Left forelimb (tissue), 1 donor: ENCODE results near the gene ROPN1.
"Not testable (repeated sequence)": the region's sequence is repeated elsewhere in the genome, so short reads cannot be mapped to it uniquely, and the experiment has no call there.

Experiments
- DNase-seq: peaks from one replicate; pipeline ENCODE4 v3.0.0-alpha.2; 2018; ENCODE audit warnings: low spot score

Gene ROPN1

GRCh38 chr3:123991730-123992588, at the start of gene ROPN1:
Gene ROPN1 (minus strand): TSS chr3:123992124. CDS start chr3:123980481, 11,643 bp downstream.
- DNase-seq = not testable (repeated sequence)

- no peak for DNase-seq
Measured at GRCh38 chr3:124041553-124041952, 49.6 kb upstream of the ROPN1 start.

DNA sequence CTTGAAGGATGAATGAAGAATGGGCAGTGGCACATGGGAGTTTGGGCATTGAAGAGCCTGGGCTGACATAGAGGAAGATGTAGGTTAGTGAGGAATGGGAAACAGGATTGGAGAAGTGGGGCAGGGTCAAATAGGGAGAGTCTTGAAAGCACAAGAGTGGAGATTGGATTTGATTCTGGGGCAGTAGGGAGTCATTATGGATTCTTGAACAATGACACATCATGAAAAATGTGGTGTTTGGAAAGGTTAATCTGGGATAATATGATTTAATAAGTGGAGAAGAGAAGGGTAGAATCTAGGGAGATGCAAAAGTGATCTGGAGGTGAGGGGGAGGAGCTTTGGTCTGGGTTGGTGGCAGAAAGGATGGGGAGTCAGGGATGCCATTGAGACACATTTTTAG, 45.4 kb upstream of the ROPN1 start:
- no peak for DNase-seq

GRCh38 chr3:124036214-124036613, 44.3 kb upstream of the ROPN1 start:
- not testable (repeated sequence) for DNase-seq

DNA sequence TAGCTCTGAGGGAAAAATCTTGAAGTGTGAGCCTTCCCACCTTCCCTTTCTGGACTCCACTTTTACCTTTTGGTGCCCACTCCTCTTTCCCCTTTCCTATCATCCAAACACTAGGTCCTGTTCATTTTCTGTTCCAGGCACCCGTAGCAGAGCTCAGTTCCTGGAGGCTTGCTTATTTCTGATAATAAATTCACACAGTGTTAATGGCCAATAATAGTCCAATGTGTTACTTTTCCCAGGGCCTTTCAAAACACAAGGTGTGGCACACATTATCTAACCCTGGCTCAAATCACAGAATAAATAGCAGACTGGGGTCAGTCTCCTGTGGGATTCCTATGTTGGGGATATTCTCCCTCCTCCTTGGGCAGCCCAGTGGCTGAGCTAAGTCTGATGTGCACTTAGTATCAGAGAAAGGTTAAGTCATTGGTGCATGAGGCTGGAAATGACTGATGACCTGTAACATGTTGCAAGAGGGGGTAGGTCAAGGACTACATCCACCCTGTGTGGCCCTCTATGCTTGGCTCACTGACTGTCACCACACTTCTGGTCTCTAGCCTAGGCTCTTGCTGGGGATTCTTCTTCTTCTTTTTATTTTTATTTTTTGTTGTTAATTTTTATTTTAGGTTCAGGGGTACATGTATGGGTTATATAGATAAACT, 43.7 kb upstream of the ROPN1 start:
- DNase-seq = no peak

GRCh38 chr3:124034844-124035152, 42.9 kb upstream of the ROPN1 start:
- DNase-seq = no peak

- DNase-seq = peak; percentile 67
Measured at GRCh38 chr3:124034016-124034843, 42.3 kb upstream of the ROPN1 start.

- no peak for DNase-seq
Measured at GRCh38 chr3:124033360-124034015, 41.6 kb upstream of the ROPN1 start, which contains the start of gene KALRN. Gene KALRN (plus strand): TSS chr3:124033369.

DNA sequence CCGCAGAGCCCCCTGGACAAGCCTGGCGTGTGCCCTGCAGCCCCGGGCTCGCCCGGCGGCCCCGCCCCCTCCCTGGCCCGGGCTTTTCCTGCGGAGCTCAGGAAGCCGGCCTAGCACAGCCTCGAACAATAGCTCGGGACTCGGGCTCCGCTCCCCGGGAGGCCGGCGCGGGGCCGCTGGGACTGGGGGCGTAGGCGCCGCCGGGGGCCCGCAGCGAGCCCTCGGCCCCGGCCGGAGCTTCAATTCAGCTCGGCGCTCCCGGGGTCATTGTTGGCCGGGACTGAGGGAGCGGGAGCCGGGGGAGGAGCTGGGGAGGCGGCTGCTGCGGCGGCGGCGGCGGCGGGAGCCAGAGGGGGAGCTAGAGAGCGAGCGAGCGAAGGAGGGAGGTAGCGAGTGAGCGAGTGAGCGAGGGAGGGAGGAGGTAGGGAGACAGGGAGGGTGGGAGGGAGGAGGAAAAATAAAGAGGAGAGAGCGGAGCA, 41.0 kb upstream of the ROPN1 start:
- peak; percentile 95 for DNase-seq

DNA sequence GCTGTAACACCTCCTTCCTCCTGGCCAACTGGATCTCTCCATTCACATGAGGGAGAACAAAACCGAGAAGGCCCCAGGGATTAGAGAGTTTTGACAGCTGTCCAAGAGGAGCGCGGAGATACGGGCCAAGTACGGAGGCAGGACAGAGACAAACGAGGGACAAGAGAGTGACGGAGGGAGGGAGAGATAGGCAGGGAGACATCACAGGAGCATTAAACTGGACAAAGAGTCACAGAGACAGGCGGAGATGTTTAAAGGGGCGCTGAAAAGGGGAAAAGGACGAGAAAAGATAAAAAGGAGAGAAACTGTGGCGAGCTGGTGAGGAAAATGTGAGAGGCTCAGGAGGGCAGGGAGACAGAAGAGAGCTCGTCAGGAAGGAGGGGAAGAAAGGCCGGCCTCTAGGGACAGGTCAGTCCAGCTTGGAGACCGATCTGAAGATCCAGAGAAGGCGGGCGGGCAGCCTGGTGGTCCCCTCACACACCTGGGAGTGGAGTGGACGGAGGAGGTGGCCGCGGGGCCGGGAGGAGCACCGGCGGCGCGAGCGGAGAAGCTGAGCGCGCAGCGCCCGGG, 40.5 kb upstream of the ROPN1 start:
- peak; percentile 70 for DNase-seq

- no peak for DNase-seq
Measured at GRCh38 chr3:124026516-124026915, 34.6 kb upstream of the ROPN1 start.

DNA sequence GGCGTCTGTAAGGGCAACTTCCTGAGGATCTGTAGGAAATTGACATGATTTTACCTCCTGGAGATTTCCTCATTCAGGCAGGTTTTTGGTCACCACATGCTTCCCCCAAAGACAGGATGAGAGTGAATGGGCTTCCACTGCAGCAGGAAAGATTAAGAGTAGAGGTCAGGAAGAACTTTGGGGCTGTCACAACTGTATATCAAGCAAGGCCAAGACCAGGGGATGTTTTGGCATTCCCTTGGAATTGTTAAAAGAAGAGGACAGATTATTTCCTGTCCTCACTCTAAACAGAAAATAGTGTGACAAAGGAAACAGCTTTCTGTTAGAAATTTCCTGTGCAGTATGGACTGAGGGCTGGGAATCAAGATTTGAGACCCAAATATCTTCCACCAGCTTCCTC, 31.6 kb upstream of the ROPN1 start:
- not testable (repeated sequence) for DNase-seq

DNA sequence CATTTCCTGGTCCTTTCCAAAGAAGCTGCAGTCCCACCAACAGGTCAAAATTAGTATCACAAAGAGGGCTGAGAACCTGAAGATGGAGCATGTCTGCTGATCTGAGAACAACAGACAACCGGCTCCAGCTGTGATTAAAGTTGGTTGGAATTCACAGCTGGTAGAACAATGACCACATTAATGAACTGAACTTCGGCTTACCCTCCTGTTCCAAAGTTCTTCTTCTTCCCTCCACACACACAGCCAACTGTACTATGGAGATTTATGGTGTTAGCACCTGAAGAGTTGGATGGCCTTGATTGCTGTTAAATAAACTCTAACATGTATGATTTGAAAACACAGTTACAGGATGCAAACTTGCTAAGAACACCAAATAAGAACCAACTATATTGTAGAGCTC, 27.4 kb upstream of the ROPN1 start:
- DNase-seq = no peak

- not testable (repeated sequence) for DNase-seq
Measured at GRCh38 chr3:124017502-124017901, 25.6 kb upstream of the ROPN1 start.

- DNase-seq = peak; percentile 69
Measured at GRCh38 chr3:124016483-124016882, 24.6 kb upstream of the ROPN1 start.

GRCh38 chr3:124014366-124014942, 22.5 kb upstream of the ROPN1 start:
- no peak for DNase-seq

DNA sequence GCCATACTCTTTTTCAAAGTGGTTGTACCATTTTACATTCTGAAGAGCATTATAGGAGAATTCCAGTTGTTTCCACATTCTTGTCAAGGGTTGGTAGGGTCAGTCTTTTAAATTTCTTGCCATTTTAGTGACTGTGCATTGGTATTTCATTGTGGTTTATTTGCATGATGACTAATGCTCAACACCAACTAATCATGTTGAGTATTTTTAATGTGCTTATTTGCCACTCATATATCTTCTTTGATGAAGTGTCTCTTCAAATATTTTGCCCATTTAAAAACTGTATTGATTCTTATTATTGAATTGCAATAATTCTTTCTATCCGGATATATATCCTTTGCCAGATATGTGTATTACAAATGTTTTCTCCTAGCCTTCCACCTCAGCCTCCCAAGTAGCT, 16.4 kb upstream of the ROPN1 start:
- not testable (repeated sequence) for DNase-seq

GRCh38 chr3:124007186-124007585, 15.3 kb upstream of the ROPN1 start:
- no peak for DNase-seq

DNA sequence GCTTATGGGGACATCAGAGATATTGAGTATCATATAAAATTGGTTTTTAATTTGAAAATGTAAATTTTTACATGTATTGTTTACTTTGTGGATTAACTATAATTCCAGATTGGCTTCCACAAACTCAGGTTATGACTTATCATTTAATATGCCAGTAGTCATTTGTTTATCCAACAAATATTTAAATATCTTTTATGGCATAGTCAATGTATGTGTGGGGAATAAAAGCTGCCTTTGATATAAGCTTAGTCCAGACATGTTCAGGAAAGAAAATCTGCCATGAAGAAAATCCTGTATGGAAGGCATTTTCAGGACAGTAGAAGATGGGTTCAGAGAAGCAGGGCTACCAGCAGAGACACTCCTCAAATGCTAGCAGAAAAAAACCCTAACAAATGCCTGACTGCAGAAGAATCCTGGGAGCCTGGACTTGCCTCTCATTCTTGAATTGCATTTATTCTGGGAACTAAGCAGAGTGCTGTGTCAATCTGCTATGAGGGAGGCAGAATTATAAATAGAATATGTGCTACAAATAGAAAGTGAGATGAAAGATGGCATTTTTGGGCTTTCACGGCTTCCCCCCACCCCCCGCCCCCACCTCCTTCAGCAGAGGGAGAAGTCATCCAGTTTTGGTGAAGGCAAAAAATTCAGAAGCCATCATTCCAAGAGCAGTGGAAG, 10.6 kb upstream of the ROPN1 start:
- not testable (repeated sequence) for DNase-seq

- DNase-seq = not testable (repeated sequence)
Measured at GRCh38 chr3:124001366-124001765, 9.4 kb upstream of the ROPN1 start.

- DNase-seq = no peak
Measured at GRCh38 chr3:123997543-123997942, 5.6 kb upstream of the ROPN1 start.
